ENCODE measurements around the gene SYTL3. TPM values are rescaled to one million over a fixed set of nuclear protein-coding genes. Genes with fewer than 3 reads are reported as not detected.
"Not testable (repeated sequence)": the region's sequence is repeated elsewhere in the genome, so short reads cannot be mapped to it uniquely, and the experiment has no call there.

SYTL3 gene
- total RNA-seq, 4 donors from 2014 or later, result 1.8 to 5.7 (median 2.9) TPM

DNA sequence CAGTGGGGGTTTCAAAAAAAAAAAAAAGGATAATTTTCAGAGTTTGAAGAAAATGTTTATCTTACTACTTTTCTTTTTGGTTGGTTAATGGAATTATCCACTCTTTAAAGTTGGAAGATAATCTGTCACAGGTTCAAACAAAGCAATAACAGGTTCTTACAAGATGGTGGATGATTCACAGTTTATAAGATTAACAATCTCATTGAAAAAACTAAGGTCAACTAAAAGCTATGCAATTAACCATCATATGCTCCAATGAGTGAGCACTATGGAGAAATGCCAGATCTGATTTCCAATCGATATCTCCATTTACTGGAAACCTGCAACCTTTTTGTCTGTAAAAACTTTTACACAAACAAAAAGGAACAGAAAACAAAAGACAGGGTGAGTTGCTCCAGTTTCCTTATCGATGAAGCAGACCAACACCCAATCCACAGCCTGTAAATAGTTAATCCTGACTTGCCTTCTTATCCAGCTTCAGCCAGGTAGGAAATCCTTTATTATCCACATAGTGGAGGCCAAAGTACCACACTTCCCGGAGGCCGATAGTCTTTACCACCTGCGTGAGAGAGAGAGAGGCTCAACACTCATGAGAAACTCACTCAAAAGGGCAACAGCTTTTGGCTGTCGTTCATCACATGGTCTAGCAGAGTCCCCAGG, 136.9 kb downstream of the SYTL3 start:
- WGBS, 2 donors, result 58 to 65% methylated on average over 6 of the region's 6 CpGs
- DNase-seq (ENCODE audit: low spot score in 2 of 2), result peak in 1 of 2 donors; percentile 42
- H3K4me3 ChIP-seq (ENCODE audit: low read depth, poor library complexity, severe bottlenecking), result no peak overlapping the region
- intact Hi-C loops (cut with DNase I; ENCODE audit: low total_unique reads), result no loop called here
- TF ChIP-seq POLR2A (IDR thresholded peaks at IDR 0.05), result no peak
- TF ChIP-seq, protein P1, sequence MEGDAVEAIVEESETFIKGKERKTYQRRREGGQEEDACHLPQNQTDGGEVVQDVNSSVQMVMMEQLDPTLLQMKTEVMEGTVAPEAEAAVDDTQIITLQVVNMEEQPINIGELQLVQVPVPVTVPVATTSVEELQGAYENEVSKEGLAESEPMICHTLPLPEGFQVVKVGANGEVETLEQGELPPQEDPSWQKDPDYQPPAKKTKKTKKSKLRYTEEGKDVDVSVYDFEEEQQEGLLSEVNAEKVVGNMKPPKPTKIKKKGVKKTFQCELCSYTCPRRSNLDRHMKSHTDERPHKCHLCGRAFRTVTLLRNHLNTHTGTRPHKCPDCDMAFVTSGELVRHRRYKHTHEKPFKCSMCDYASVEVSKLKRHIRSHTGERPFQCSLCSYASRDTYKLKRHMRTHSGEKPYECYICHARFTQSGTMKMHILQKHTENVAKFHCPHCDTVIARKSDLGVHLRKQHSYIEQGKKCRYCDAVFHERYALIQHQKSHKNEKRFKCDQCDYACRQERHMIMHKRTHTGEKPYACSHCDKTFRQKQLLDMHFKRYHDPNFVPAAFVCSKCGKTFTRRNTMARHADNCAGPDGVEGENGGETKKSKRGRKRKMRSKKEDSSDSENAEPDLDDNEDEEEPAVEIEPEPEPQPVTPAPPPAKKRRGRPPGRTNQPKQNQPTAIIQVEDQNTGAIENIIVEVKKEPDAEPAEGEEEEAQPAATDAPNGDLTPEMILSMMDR (IDR thresholded peaks at IDR 0.05), result no peak

DNA sequence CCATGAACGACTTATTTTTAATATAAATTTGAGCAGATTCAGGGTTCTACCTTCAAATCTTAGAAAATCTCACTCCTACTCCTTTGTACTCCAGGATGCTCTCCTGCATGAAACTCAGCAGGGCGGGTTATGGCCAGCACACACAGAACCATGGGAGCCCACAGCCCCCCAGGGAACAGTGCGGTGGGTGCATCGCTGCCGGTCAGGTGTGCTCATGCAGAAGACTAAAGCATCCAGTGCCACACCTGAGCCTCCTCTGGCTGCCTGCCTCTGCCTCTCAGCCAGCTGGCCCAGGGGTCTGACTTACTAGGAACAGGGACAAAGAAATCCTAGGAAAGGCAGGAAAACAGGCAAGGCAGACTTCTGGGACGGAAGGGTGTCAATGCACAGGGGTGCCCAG, 137.5 kb downstream of the SYTL3 start:
- DNase-seq (ENCODE audit: low spot score in 2 of 2), result peak in 1 of 2 donors; percentile 79
- no peak for TF ChIP-seq POLR2A (IDR thresholded peaks at IDR 0.05)
- TF ChIP-seq, protein P1 (IDR thresholded peaks at IDR 0.05), result no peak
- no peak overlapping the region for H3K4me3 ChIP-seq (ENCODE audit: low read depth, poor library complexity, severe bottlenecking)
- intact Hi-C loops (cut with DNase I; ENCODE audit: low total_unique reads), result no loop called here
- 60 to 75% methylated on average over 5 to 6 of the region's 6 CpGs for WGBS, 2 donors

DNA sequence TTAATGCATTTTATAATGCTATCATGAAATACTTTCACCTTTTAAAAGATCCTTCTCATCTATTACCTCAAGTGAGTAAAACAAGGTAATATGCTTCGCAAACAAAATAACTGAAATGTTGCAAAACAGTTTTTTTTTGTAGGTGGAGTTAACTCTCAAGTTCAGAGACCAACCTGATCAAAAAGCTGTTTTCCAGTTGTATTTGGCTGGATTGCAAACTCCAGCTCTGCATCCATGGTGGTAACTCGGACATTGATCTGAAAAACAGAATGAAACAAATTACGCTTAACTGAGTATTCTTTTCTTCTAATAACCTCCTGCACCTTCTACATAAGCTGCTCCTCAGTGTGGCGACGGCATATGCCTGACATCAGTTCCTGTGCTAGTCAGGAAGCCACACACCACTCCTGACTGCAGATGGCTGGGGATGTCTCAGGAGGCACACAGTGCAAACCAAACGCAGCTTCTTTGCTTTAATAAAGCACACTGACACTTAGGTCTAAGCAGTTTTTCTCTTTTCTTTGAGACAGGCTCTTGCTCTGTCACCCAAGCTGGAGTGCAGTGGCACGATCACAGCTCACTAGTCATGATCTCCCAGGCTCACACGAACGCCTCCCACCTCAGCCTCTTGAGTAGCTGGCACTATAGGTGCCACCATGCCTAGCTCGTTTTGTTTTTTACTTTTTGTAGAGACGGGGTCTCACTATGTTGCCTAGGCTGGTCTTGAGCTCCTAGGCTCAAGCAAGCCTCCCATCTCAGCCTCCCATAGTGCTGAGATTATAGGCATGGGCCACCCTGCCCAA, 139.5 kb downstream of the SYTL3 start:
- H3K4me3 ChIP-seq (ENCODE audit: low read depth, poor library complexity, severe bottlenecking), result no peak overlapping the region
- DNase-seq (ENCODE audit: low spot score in 2 of 2), result peak in 1 of 2 donors; percentile 59
- 82 to 83% methylated on average over 11 of the region's 11 CpGs for WGBS, 2 donors
- TF ChIP-seq, protein P1 (IDR thresholded peaks at IDR 0.05), result no peak
- TF ChIP-seq POLR2A (IDR thresholded peaks at IDR 0.05), result no peak
- intact Hi-C loops (cut with DNase I; ENCODE audit: low total_unique reads), result no loop called here

DNA sequence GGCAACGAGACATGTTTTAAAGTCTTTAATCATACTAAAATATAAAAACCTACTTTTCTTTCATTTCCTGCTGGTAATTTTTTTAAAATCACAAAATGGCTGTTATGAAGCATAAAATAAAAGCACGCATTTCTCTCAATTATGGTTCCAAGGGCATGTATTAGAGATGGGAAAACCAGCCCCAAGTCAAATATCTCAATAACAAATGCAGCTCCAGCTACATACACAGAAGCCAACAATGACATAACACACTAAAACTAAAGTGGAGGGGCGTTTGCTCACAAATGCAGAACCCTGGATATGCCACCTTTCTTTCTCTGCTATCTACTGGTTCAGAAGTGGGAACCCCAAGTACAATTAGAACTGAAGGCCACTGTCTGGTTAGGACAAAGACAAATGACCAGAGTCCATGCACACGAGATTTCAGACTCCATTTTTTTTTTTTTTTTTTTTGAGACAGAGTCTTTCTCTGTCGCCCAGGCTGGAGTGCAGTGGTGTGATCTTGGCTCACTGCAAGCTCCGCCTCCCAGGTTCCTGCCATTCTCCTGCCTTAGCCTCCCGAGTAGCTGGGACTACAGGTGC, 141.5 kb downstream of the SYTL3 start:
- no peak overlapping the region for H3K4me3 ChIP-seq (ENCODE audit: low read depth, poor library complexity, severe bottlenecking)
- 67 to 74% methylated on average over 7 of the region's 7 CpGs for WGBS, 2 donors
- intact Hi-C loops (cut with DNase I; ENCODE audit: low total_unique reads), result loop anchor here (10.0 kb wide), 1 partner anchor 77 kb away; no protein-coding TSS in a partner anchor
- no peak for DNase-seq (ENCODE audit: low spot score in 2 of 2)
- TF ChIP-seq, protein P1 (IDR thresholded peaks at IDR 0.05), result no peak
- no peak for TF ChIP-seq POLR2A (IDR thresholded peaks at IDR 0.05)

DNA sequence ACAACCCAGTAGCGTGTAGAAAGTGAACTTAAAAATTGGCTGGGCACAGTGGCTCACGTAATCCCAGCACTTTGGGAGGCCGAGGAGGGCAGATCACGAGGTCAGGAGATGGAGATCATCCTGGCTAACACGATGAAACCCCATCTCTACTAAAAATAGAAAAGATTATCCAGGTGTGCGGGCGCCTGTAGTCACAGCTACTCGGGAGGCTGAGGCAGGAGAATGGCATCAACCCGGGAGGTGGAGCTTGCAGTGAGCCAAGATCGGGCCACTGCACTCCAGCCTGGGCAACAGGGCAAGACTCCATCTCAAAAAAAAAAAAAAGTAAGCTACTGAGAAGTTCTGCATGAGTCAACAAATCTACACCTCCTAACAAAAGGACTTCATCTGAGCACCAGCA, 142.7 kb downstream of the SYTL3 start:
- intact Hi-C loops (cut with DNase I; ENCODE audit: low total_unique reads), result loop anchor here (10.0 kb wide), 1 partner anchor 78 kb away; no protein-coding TSS in a partner anchor
- H3K4me3 ChIP-seq (ENCODE audit: low read depth, poor library complexity, severe bottlenecking), result not testable (repeated sequence)
- WGBS, 2 donors, result 84 to 85% methylated on average over 10 of the region's 10 CpGs
- DNase-seq (ENCODE audit: low spot score in 2 of 2), result peak in 1 of 2 donors; percentile 14

DNA sequence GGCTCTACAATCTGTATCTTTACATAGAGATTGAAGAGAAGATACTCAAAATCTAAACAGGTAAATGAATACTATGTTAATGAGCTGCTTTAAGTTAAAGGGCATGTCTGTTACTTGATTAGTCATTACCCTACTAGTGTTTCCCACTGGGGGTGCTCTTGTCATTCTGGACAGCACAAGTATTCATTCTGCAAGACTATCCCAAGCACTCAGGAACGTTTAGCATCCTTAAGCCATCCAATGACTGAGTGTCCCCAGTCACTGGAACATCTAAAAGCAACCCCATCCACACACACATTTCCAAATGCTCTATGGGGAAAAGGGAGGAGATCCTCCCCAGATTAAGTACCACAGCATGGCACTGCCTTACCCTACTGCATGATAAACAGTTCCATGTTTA, 143.6 kb downstream of the SYTL3 start:
- TF ChIP-seq, protein P1 (IDR thresholded peaks at IDR 0.05), result no peak
- no peak for TF ChIP-seq POLR2A (IDR thresholded peaks at IDR 0.05)
- WGBS, 2 donors, result 17 to 28% methylated on average over 1 of the region's 1 CpG
- intact Hi-C loops (cut with DNase I; ENCODE audit: low total_unique reads), result loop anchor here (10.0 kb wide), 1 partner anchor 79 kb away; no protein-coding TSS in a partner anchor
- no peak overlapping the region for H3K4me3 ChIP-seq (ENCODE audit: low read depth, poor library complexity, severe bottlenecking)
- peak in 1 of 2 donors; percentile 6 for DNase-seq (ENCODE audit: low spot score in 2 of 2)

Data from lower leg skin (tissue), 4 donors.